ENCODE results near the gene DAB2. TPM values are rescaled to one million over a fixed set of nuclear protein-coding genes. Genes with fewer than 3 reads are reported as not detected.
"Not testable (repeated sequence)": the region's sequence is repeated elsewhere in the genome, so short reads cannot be mapped to it uniquely, and the experiment has no call there.

The DAB2 gene
- total RNA-seq, 1 donor from 2014 or later = 72.7 TPM

GRCh38 chr5:39352170-39352569 is 72.6 kb downstream of the DAB2 start:
- DNase-seq (ENCODE audit: low read depth, low spot score) = no peak

- DNase-seq (ENCODE audit: low read depth, low spot score) = no peak
Measured at GRCh38 chr5:39349484-39349883, 75.3 kb downstream of the DAB2 start.

- no peak for DNase-seq (ENCODE audit: low read depth, low spot score)
Measured at GRCh38 chr5:39342460-39342859, 82.3 kb downstream of the DAB2 start.

- no peak for DNase-seq (ENCODE audit: low read depth, low spot score)
Measured at GRCh38 chr5:39341896-39342295, 82.9 kb downstream of the DAB2 start.

GRCh38 chr5:39340506-39340905 is 84.3 kb downstream of the DAB2 start:
- DNase-seq (ENCODE audit: low read depth, low spot score) = no peak

- DNase-seq (ENCODE audit: low read depth, low spot score) = no peak
Measured at GRCh38 chr5:39337252-39337915, 87.4 kb downstream of the DAB2 start.

- not testable (repeated sequence) for DNase-seq (ENCODE audit: low read depth, low spot score)
Measured at GRCh38 chr5:39334296-39334695, 90.5 kb downstream of the DAB2 start.

GRCh38 chr5:39333104-39333503 is 91.7 kb downstream of the DAB2 start:
- DNase-seq (ENCODE audit: low read depth, low spot score) = no peak

- no peak for DNase-seq (ENCODE audit: low read depth, low spot score)
Measured at GRCh38 chr5:39331861-39332381, 92.9 kb downstream of the DAB2 start.

GRCh38 chr5:39328731-39329130 is 96.0 kb downstream of the DAB2 start:
- DNase-seq (ENCODE audit: low read depth, low spot score) = no peak

- DNase-seq (ENCODE audit: low read depth, low spot score) = no peak
Measured at GRCh38 chr5:39323542-39323941, 101.2 kb downstream of the DAB2 start.

Other genes with a start within 250 kb of the DAB2 start
- 0.13 TPM in 1 of 2 replicates, not detected in the other for gene FYB1, start 205.4 kb downstream of the DAB2 start, total RNA-seq
- 0.25 TPM in 1 of 2 replicates, not detected in the other for gene C9, start 60.5 kb downstream of the DAB2 start, total RNA-seq